Muscle layer of colon (tissue), 2 donors: ENCODE measurements around the gene C13orf46.
"Not testable (repeated sequence)": the region's sequence is repeated elsewhere in the genome, so short reads cannot be mapped to it uniquely, and the experiment has no call there.

Experiments
- H3K27ac ChIP-seq: one replicate; pipeline ENCODE4 v1.7.0; 2013; ENCODE audit warnings: low read depth, mild to moderate bottlenecking, low read length, moderate library complexity
- H3K27me3 ChIP-seq, 2 donors: one replicate each; pipeline ENCODE4 v1.7.0; 2013; ENCODE audit warnings: low read length in 2 of 2, mild to moderate bottlenecking in 2 of 2; ENCODE audit not compliant: insufficient read depth in 2 of 2, control insufficient read depth in 1 of 2
- H3K36me3 ChIP-seq: one replicate; pipeline ENCODE4 v1.7.0; 2013; ENCODE audit warnings: mild to moderate bottlenecking, low read length; ENCODE audit not compliant: insufficient read depth
- H3K4me1 ChIP-seq: one replicate; pipeline ENCODE4 v1.7.0; 2013; ENCODE audit warnings: mild to moderate bottlenecking, low read length; ENCODE audit not compliant: insufficient read depth
- H3K4me3 ChIP-seq, 2 donors: one replicate each; pipeline ENCODE4 v1.7.0; 2013; ENCODE audit warnings: low read length in 2 of 2, low read depth in 1 of 2, mild to moderate bottlenecking in 1 of 2, moderate library complexity in 1 of 2
- H3K9ac ChIP-seq: one replicate; pipeline ENCODE4 v1.7.0; 2013; ENCODE audit warnings: low read length
- H3K9me3 ChIP-seq: one replicate; pipeline ENCODE4 v1.7.0; 2013; ENCODE audit warnings: mild to moderate bottlenecking, low read length
- donor health status: abdominal sarcoma.
- donor health status: Adenocarcinoma of cecum.

C13orf46 gene

GRCh38 chr13:113997845-113998751, 24.2 kb upstream of the C13orf46 start:
- Histone ChIP-seq H3K36me3 (peaks cover 7% of the 10 kb centered on the region), H3K4me3 (no peak overlapping the region), H3K9me3 (no peaks in the 10 kb centered on the region), H3K4me1 (no peaks in the 10 kb centered on the region), H3K9ac (no peak overlapping the region), H3K27me3 (no peaks in the 10 kb centered on the region), H3K27ac (no peak overlapping the region)

DNA sequence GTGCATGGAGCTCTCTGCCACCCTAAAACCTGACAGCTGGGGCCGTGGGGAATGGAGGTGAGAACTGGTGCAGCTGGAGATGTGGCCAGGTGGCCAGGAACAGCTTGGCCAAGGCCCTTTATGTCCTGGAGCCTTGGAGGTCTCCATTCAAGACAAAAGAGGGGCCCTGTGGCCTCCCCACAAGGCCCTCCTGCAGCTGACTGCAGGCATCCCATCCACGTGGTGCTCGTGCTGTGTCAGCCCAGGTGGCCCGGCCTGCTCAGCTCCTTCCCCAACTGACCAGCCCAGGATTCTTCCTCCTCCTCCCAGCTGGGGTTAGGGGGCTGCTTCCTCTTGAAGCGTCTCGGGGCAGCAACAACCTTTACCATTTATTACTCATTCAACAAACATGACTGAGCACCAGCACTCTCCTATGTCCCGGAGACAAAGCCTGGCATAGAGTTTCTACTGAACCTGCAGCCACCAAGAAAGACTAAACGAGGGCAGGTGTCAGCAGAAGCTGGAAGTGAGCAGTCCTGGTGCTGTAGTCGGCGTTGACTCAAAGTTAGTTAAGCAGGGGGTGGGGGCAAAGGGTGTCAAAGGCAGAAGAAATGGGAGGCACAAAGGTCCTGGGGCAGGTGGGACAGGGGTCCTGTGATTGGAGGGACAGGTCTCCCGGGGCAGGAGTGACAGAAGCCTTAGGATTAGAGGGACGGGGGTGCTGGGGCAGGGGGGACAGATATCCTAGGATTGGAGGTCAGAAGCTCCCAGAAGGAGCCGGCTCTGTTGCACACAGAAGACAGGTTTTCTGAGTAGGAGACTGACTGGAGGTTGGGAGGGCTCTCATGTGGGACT, 23.3 kb upstream of the C13orf46 start:
- Histone ChIP-seq H3K4me1 (no peaks in the 10 kb centered on the region), H3K36me3 (peaks cover 14% of the 10 kb centered on the region), H3K27ac (no peak overlapping the region), H3K9me3 (no peaks in the 10 kb centered on the region), H3K27me3 (no peaks in the 10 kb centered on the region), H3K4me3 (no peak overlapping the region), H3K9ac (no peak overlapping the region)

DNA sequence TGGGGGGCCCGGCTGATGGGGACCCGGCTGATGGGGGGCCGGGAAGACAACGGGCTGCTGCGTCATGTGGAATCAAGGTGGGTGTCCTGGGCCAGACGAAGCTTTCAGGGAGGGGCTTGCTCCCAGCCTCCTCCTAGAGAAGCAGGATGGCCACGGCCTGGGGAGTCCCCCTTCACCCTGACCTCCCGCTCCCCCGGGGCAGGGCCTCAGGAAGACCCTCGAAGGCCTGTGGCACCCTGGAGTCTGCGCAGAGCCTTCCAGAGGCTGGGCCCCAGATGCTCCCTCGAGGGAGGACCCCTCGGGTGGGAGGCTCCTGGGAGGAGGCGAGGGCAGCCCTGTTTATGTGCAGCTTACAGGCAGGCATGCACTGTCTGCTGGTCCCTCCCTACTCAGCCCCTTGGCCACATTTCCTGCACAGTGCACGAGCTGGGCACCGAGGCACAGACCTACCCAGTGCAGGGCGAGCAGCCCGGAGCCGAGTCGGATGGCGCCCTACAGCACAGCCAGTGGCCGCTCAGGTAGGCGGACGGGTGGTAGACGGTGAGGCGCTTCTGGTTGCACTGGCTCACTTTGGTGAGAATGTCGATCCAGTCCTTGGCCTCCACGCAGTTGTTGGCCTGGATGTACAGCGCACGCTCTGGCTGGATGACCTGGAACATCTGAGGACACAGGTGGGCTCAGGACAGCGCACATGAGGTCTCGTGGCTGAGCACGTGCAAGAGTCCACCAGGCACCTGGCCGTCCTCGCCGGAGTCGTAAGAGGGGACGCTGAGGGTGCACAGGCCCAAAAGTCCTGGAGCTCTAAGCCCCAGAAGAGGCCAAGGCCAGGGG, 22.4 kb upstream of the C13orf46 start:
- no peak overlapping the region for H3K9ac ChIP-seq
- no peaks in the 10 kb centered on the region for H3K4me1 ChIP-seq
- H3K4me3 ChIP-seq: no peak overlapping the region
- H3K27ac ChIP-seq: no peak overlapping the region
- H3K9me3 ChIP-seq: no peaks in the 10 kb centered on the region
- peaks cover 22% of the 10 kb centered on the region for H3K36me3 ChIP-seq
- no peaks in the 10 kb centered on the region for H3K27me3 ChIP-seq

DNA sequence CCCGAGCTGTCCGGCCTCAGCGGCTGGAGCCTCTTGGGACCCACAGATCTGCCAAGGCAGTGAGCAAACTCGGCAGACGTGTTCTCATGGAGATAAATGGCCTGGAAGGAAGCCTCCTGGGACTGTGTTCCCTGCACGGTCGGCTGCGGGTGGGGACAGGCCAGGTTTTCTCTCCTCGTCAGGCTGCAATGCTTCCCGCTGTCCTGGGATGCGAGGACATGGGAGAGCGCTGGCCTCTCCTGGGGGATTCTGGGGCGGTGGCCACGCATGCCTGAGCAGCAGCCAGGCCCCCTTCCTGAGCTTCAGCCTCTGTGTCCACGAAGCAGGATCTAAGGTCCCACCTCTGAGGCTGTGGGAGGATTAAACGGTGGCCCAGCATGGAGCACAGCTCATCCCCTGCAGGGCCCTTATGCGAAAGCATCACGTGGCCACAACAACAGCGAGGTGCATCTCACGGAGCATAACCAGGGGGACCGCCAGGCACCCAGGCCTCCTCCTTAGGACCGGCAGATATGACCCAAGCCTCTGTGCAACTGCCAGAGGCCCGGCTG, 21.2 kb upstream of the C13orf46 start:
- Histone ChIP-seq H3K4me3 (no peak overlapping the region), H3K9ac (no peak overlapping the region), H3K36me3 (peaks cover 34% of the 10 kb centered on the region), H3K27me3 (no peaks in the 10 kb centered on the region), H3K27ac (no peak overlapping the region), H3K9me3 (no peaks in the 10 kb centered on the region), H3K4me1 (no peaks in the 10 kb centered on the region)

- Histone ChIP-seq H3K9ac (no peak overlapping the region), H3K4me3 (no peak overlapping the region), H3K27ac (no peak overlapping the region), H3K4me1 (no peaks in the 10 kb centered on the region), H3K9me3 (no peaks in the 10 kb centered on the region), H3K27me3 (no peaks in the 10 kb centered on the region), H3K36me3 (peaks cover 41% of the 10 kb centered on the region)
These were observed 18.6 kb upstream of the C13orf46 start for GRCh38 chr13:113992276-113993005.

DNA sequence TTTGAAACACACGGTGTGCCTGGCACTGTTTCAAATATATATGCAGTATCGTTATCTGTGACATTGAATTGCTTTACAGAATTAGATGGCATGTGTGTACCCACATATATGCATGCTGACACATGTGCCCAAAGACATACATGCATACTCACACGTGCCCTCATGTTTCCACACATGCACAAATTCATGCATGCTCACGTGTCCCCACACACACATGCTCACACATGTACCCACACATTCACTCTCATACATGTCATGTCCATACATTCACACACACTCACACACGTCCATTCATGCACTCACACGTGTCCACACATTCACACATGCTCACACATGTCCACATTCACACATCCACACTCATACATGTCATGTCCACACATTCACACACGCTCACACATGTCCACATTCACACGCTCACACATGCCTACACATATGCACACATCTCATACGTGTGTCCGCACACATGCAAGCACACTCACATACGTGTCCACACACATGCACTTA, 17.9 kb upstream of the C13orf46 start:
- Histone ChIP-seq H3K4me3 (no peak overlapping the region), H3K36me3 (peaks cover 41% of the 10 kb centered on the region), H3K27ac (no peak overlapping the region)

GRCh38 chr13:113991191-113991669, 17.4 kb upstream of the C13orf46 start:
- no peaks in the 10 kb centered on the region for H3K9me3 ChIP-seq
- no peak overlapping the region for H3K27ac ChIP-seq
- H3K36me3 ChIP-seq: peaks cover 37% of the 10 kb centered on the region
- no peaks in the 10 kb centered on the region for H3K4me1 ChIP-seq
- no peak overlapping the region for H3K4me3 ChIP-seq
- no peak overlapping the region for H3K9ac ChIP-seq
- no peaks in the 10 kb centered on the region for H3K27me3 ChIP-seq

More for the DNA sequence above, 17.9 kb upstream of the C13orf46 start:
- no peaks in the 10 kb centered on the region for H3K27me3 ChIP-seq
- no peaks in the 10 kb centered on the region for H3K4me1 ChIP-seq
- no peak overlapping the region for H3K9ac ChIP-seq
- H3K9me3 ChIP-seq: no peaks in the 10 kb centered on the region

DNA sequence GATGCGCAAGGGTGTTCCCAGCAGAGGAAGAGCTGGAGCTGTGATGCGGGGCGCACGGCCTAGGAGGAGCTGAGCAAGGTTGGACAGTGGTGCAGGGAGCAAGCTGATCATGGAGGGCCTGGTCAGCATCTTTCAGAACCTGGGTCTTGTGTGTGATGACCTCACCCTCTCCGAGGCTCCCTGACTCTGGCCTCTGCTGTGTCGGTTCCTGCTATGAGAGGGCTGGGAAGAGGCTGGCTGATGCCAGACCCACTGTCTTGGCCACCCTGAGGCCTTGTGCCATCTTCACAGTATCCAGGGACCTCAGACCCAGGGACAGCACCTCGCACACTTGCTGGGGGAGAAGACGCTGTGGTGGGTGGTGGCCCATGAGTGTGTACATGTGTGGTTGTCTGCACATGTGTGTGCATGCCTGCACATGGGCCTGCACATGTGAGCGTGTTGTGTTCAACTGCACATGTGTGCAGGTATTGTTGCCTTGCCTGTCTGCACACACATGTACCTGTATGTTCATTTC, 16.5 kb upstream of the C13orf46 start:
- no peaks in the 10 kb centered on the region for H3K4me1 ChIP-seq
- H3K27me3 ChIP-seq: no peaks in the 10 kb centered on the region
- no peak overlapping the region for H3K27ac ChIP-seq
- no peak overlapping the region for H3K9ac ChIP-seq
- H3K4me3 ChIP-seq: no peak overlapping the region
- peaks cover 34% of the 10 kb centered on the region for H3K36me3 ChIP-seq
- no peaks in the 10 kb centered on the region for H3K9me3 ChIP-seq

DNA sequence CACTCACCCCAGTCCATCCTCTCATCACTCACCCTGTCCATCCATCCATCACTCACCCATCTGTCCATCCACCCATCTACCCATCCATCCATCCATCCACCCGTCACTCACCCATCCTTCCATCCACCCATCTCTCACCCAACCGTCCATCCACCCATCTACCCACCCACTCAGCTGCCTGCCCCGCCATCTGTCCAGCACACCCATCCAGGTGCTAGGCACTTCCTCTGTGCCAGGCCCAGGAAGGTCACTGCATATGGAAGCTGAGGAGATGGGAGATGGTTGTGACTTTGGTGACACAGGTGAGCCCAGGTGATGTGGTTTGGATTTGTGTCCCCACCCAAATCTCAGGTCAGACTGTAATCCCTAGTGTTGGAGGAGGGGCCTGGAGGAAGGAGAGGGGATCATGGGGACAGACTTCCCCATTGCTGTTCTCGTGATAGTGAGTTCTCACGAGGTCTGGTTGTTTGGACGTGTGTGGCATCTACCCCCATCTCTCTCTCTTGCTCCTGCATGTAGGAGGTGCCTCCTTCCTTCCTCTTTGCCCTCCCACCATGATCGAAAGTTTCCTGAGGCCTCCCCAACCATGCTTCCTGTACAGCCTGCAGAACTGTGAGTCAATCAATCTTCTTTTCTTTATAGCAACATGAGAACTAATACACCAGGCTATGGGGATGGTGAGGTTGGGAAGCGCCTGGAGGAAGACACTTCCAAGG, 15.9 kb upstream of the C13orf46 start:
- H3K4me1 ChIP-seq: no peaks in the 10 kb centered on the region
- no peaks in the 10 kb centered on the region for H3K27me3 ChIP-seq
- H3K27ac ChIP-seq: no peak overlapping the region

GRCh38 chr13:113988859-113989258, 15.0 kb upstream of the C13orf46 start:
- H3K9me3 ChIP-seq, H3K27me3 ChIP-seq, H3K9ac ChIP-seq, H3K27ac ChIP-seq, H3K4me1 ChIP-seq, H3K4me3 ChIP-seq: not testable (repeated sequence)
- H3K36me3 ChIP-seq: peaks cover 34% of the 10 kb centered on the region

More for the DNA sequence above, 15.9 kb upstream of the C13orf46 start:
- Histone ChIP-seq H3K4me3 (no peak overlapping the region), H3K36me3 (peaks cover 34% of the 10 kb centered on the region), H3K9me3 (no peaks in the 10 kb centered on the region), H3K9ac (no peak overlapping the region)
